Right lobe of liver (tissue), 6 donors: ENCODE measurements around the gene CAMTA1. TPM values are rescaled to one million over a fixed set of nuclear protein-coding genes. Genes with fewer than 3 reads are reported as not detected.

ENCODE experiments used
- ATAC-seq, 4 donors: fragments of 200-7000 bp; cut with Tn5 transposase; one replicate each; pipeline ENCODE4 v1.9.1; 2020; ENCODE audit warnings: mild to moderate bottlenecking in 4 of 4, moderate library complexity in 4 of 4
- DNase-seq, 3 donors: peaks; one replicate each; pipeline ENCODE4 v3.0.0-alpha.2; 2020
- H3K27ac ChIP-seq, 3 donors: fragments of 200-600 bp; one replicate each; pipeline ENCODE4 v1.8.0; 2022
- H3K27me3 ChIP-seq, 2 donors: fragments of 200-600 bp; one replicate each; pipeline ENCODE4 v1.8.0; 2022
- H3K36me3 ChIP-seq, 4 donors: fragments of 200-600 bp; sonication (generic) in 1 of 4; one replicate each; pipeline versions ENCODE4 v1.5.1 to v1.8.0; 2017 to 2022; ENCODE audit warnings: control low read depth in 1 of 4
- H3K4me1 ChIP-seq, 4 donors: fragments of 200-600 bp; sonication (generic) in 1 of 4; one replicate each; pipeline versions ENCODE4 v1.5.1 to v1.8.0; 2017 to 2022; ENCODE audit warnings: control low read depth in 1 of 4
- H3K4me3 ChIP-seq, 3 donors: fragments of 200-600 bp; one replicate each; pipeline ENCODE4 v1.8.0; 2022
- H3K9me3 ChIP-seq, 4 donors: fragments of 200-600 bp; sonication (generic) in 1 of 4; one replicate each; pipeline versions ENCODE4 v1.5.1 to v1.8.0; 2017 to 2022; ENCODE audit warnings: control low read depth in 1 of 4
- CTCF ChIP-seq, 4 donors: fragments of 200-600 bp in 3 of 4; fragments of 450-650 bp in 1 of 4; IDR thresholded peaks; one replicate each; pipeline versions ENCODE4 v1.5.1 to v1.8.0; 2016 to 2022; ENCODE audit warnings: antibody characterized with exemption in 4 of 4, mild to moderate bottlenecking in 2 of 4
- POLR2A ChIP-seq: fragments of 450-650 bp; IDR thresholded peaks from one replicate; pipeline ENCODE4 v1.6.1; 2017; ENCODE audit warnings: antibody characterized with exemption, mild to moderate bottlenecking
- WGBS: methylation state at CpG from one replicate; pipeline ENCODE4 v1.1.6; 2018; ENCODE audit warnings: low coverage, low lambda C conversion rate; ENCODE audit not compliant: insufficient coverage; ENCODE audit errors: missing lambda C conversion rate; 5-methylcytosine and 5-hydroxymethylcytosine counted together
- intact Hi-C, 2 donors: fragments of 100-400 bp; cut with DNase I; formaldehyde crosslinking; loops; one replicate each; pipeline versions ENCODE4 v1.11.2 to v1.14.1; 2022
- total RNA-seq, 6 experiments: library from RNA; depleted of rRNA in 2 of 6; stranded (reverse); fragments of >200 nt in 2 of 6; fragmentation: NEBNext Ultra II Directional in 3 of 6; extraction: Animal tissue kit (Norgen Biotek cat#: 25700) in 3 of 6; gene quantifications; one replicate each; pipeline versions ENCODE4 v1.1.0 to v1.2.4, GENCODE V29; 2016 to 2023
- donor health status: DM: no; HTN: yes; CAD: no.
- donor health status: DM: no; HTN: no; CAD: no.
- donor health status: DM: no; HTN: no; CAD: no.
- donor health status: DM: no; HTN: yes; CAD: no.
- donor health status: DM: no; HTN: yes; CAD: no.

The CAMTA1 gene
- total RNA-seq, 6 experiments from 2014 or later = 32.3 to 49.4 (median 37.2) TPM

DNA sequence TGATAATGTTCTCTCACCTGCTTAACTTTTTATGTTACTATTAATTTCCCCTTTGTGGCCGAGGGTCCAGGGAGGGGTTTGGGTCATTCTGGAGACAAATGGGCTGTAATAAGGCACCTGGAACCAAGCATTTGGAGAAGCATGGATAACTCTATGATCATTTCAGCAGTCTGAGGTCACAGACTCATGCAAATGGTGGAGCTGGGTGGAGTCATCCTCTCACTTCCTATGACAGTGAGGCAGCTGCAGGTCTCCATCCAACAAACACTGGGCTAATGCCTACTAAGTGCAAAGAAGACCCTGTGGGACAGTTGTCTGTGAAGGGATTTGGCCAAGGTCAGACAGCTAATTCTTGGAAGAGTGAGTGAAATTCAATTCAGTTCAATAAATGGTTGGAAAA is 28.8 kb upstream of the CAMTA1 start:
- H3K9me3 ChIP-seq = no peaks in the 10 kb centered on the region
- H3K36me3 ChIP-seq = no peaks in the 10 kb centered on the region
- peaks cover 0 to 6% (median 0%) of the 10 kb centered on the region in 4 donors for H3K4me1 ChIP-seq
- DNase-seq (no peak), ATAC-seq (no peak)
- no peak overlapping the region for H3K4me3 ChIP-seq
- WGBS = 55% methylated on average over 1 of the region's 1 CpG
- TF ChIP-seq POLR2A = no peak
- TF ChIP-seq CTCF (IDR thresholded peaks at IDR 0.05) = no peak
- intact Hi-C loops = no loop called here
- no peak overlapping the region for H3K27ac ChIP-seq
- H3K27me3 ChIP-seq = no peaks in the 10 kb centered on the region

DNA sequence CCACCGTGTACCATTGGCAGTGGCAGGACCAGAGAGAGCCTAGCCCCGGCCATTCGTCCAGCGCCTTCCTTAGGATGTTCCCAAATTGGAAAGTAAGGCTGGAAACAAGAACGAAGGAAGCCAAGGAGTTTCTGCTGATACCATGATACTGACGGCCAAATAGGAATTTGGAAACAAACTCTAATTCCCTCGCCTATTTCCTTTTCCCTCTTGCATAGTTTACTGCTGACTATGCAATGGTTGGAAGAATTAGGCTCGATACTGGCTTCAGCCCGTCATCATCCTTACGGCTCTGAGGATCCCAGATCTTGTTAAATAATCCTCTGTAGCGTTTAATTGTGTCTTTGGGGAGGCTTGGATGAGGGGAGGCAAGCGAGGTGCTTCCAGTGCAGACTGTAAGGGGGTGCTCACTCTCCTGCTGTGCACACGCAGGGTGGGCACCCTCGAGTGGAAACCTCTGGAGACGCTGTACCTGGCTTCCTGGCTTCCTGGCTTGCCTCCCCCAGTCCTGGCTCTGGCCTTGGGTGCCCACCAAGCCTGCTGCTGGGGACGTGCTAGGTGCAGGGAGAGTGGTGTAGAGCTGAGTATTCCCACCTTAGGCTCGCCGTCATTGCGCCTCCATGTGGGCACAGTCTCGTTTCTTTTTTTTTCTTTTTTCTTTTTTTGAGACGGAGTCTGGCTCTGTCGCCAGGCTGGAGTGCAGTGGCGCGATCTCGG is 27.4 kb upstream of the CAMTA1 start:
- WGBS = 74% methylated on average over 21 of the region's 25 CpGs

GRCh38 chr1:6761196-6761737 is 24.0 kb upstream of the CAMTA1 start:
- peak overlapping the region in 1 of 3 donors; percentile 62 for H3K27ac ChIP-seq
- no peaks in the 10 kb centered on the region for H3K36me3 ChIP-seq
- TF ChIP-seq POLR2A (no peak), CTCF (IDR thresholded peaks at IDR 0.05) (no peak)
- peak; percentile 66 to 80 (median 78) for ATAC-seq
- WGBS = 28% methylated on average over 9 of the region's 9 CpGs
- peaks cover 0 to 12% (median 0%) of the 10 kb centered on the region in 4 donors for H3K4me1 ChIP-seq
- intact Hi-C loops = no loop called here
- DNase-seq = peak in 1 of 3 donors; percentile 57
- H3K9me3 ChIP-seq = no peaks in the 10 kb centered on the region
- no peaks in the 10 kb centered on the region for H3K27me3 ChIP-seq
- no peak overlapping the region for H3K4me3 ChIP-seq

More for the DNA sequence above, 27.4 kb upstream of the CAMTA1 start:
- no peak overlapping the region for H3K27ac ChIP-seq
- H3K4me1 ChIP-seq = peaks cover 0 to 12% (median 0%) of the 10 kb centered on the region in 4 donors
- H3K4me3 ChIP-seq = no peak overlapping the region
- H3K9me3 ChIP-seq = no peaks in the 10 kb centered on the region
- DNase-seq = no peak
- H3K36me3 ChIP-seq = no peaks in the 10 kb centered on the region
- intact Hi-C loops = no loop called here
- TF ChIP-seq CTCF (IDR thresholded peaks at IDR 0.05) = no peak
- no peak for TF ChIP-seq POLR2A
- H3K27me3 ChIP-seq = no peaks in the 10 kb centered on the region
- no peak for ATAC-seq

DNA sequence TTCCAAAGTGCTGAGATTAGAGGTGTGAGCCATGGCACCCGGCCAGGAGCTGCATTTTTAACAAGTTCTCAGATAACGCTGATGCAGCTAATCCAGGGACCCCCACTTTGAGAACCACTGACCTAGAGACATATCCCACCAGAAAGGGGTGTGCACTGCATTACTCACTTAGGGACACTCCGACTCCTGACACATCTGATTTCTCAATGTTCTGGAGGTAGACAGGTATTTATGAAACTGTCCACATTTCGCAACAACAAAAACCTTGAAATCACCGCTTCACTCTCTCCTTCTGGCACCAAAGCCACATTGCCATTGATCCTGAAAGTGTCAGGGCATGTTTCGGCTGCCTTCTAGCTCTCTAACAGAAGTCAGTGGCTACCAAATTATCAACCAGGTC is 23.2 kb upstream of the CAMTA1 start:
- peak; percentile 81 to 93 (median 86) for ATAC-seq
- WGBS = 33% methylated on average over 6 of the region's 6 CpGs
- Histone ChIP-seq H3K4me3 (no peak overlapping the region), H3K4me1 (peaks cover 0 to 12% (median 0%) of the 10 kb centered on the region in 4 donors), H3K9me3 (no peaks in the 10 kb centered on the region), H3K27ac (peak overlapping the region in 1 of 3 donors; percentile 62), H3K36me3 (no peaks in the 10 kb centered on the region), H3K27me3 (no peaks in the 10 kb centered on the region)
- intact Hi-C loops = no loop called here
- peak in 1 of 3 donors; percentile 52 for DNase-seq
- no peak for TF ChIP-seq POLR2A
- no peak for TF ChIP-seq CTCF (IDR thresholded peaks at IDR 0.05)
